Astrocyte (in vitro differentiated cells and primary cell): ENCODE results near the gene LUC7L3. TPM values are rescaled to one million over a fixed set of nuclear protein-coding genes. Genes with fewer than 3 reads are reported as not detected.
"Not testable (repeated sequence)": the region's sequence is repeated elsewhere in the genome, so short reads cannot be mapped to it uniquely, and the experiment has no call there.

Experiments used
- DNase-seq: peaks from one replicate; pipeline ENCODE4 v3.0.0-alpha.2; 2010; ENCODE audit warnings: low read depth
- FAIRE-seq: peaks from 2 replicates; lab custom pipeline; 2011; peaks lifted over from hg19 to GRCh38; lab: Jason Lieb, UNC
- H2AFZ ChIP-seq: 2 replicates; pipeline ENCODE4 v1.6.0; 2012; ENCODE audit warnings: low read depth, low read length, inconsistent platforms
- H3K27ac ChIP-seq: 2 replicates; pipeline ENCODE4 v1.5.1; 2011; ENCODE audit warnings: low read depth, low read length, inconsistent platforms
- H3K27me3 ChIP-seq: 2 replicates; pipeline ENCODE4 v1.6.0; 2011; ENCODE audit warnings: low read length, inconsistent platforms; ENCODE audit not compliant: insufficient read depth
- H3K36me3 ChIP-seq: 2 replicates; pipeline ENCODE4 v1.5.1; 2011; ENCODE audit warnings: low read length, inconsistent platforms; ENCODE audit not compliant: insufficient read depth
- H3K4me1 ChIP-seq: 2 replicates; pipeline ENCODE4 v1.5.1; 2011; ENCODE audit warnings: low read length, inconsistent platforms; ENCODE audit not compliant: insufficient read depth
- H3K4me2 ChIP-seq: 2 replicates; pipeline ENCODE4 v1.6.0; 2012; ENCODE audit warnings: low read length, inconsistent platforms
- H3K4me3 ChIP-seq: 2 replicates; pipeline ENCODE4 v1.5.1; 2011; ENCODE audit warnings: low read depth, mild to moderate bottlenecking, low read length, inconsistent platforms; ENCODE audit not compliant: insufficient read depth
- H3K79me2 ChIP-seq: 2 replicates; pipeline ENCODE4 v1.6.0; 2012; ENCODE audit warnings: mild to moderate bottlenecking, low read length, inconsistent platforms; ENCODE audit not compliant: insufficient read depth
- H3K9ac ChIP-seq: 2 replicates; pipeline ENCODE4 v1.6.0; 2012; ENCODE audit warnings: mild to moderate bottlenecking, low read length, inconsistent platforms
- H3K9me3 ChIP-seq: 2 replicates; pipeline ENCODE4 v1.5.1; 2012; ENCODE audit warnings: low read depth, mild to moderate bottlenecking, low read length, inconsistent platforms; ENCODE audit not compliant: insufficient read depth
- H4K20me1 ChIP-seq: 2 replicates; pipeline ENCODE4 v1.6.0; 2012; ENCODE audit warnings: low read length, inconsistent platforms; ENCODE audit not compliant: insufficient read depth
- H3K27ac Mint-ChIP-seq: one replicate; pipeline ENCODE4 v1.8.0; 2021; ENCODE audit warnings: mild to moderate bottlenecking, mixed read lengths; ENCODE audit not compliant: unreplicated experiment
- H3K27me3 Mint-ChIP-seq: one replicate; pipeline ENCODE4 v1.8.0; 2021; ENCODE audit warnings: low read depth, mixed read lengths; ENCODE audit not compliant: unreplicated experiment
- H3K36me3 Mint-ChIP-seq: one replicate; pipeline ENCODE4 v1.8.0; 2021; ENCODE audit warnings: low read depth, mixed read lengths; ENCODE audit not compliant: unreplicated experiment
- H3K4me1 Mint-ChIP-seq: one replicate; pipeline ENCODE4 v1.8.0; 2021; ENCODE audit warnings: low read depth, mixed read lengths; ENCODE audit not compliant: unreplicated experiment
- H3K4me3 Mint-ChIP-seq: one replicate; pipeline ENCODE4 v1.8.0; 2021; ENCODE audit warnings: mild to moderate bottlenecking, moderate library complexity, mixed read lengths; ENCODE audit not compliant: unreplicated experiment
- H3K9me3 Mint-ChIP-seq: one replicate; pipeline ENCODE4 v1.8.0; 2021; ENCODE audit warnings: mild to moderate bottlenecking, mixed read lengths; ENCODE audit not compliant: unreplicated experiment
- CTCF ChIP-seq: IDR thresholded peaks from 2 replicates; pipeline ENCODE4 v1.5.1; 2011; ENCODE audit warnings: low read depth, mild to moderate bottlenecking, inconsistent platforms, low read length, moderate library complexity; ENCODE audit not compliant: insufficient read depth
- EZH2 ChIP-seq: IDR thresholded peaks from 2 replicates; pipeline ENCODE4 v1.6.1; 2012; ENCODE audit warnings: mild to moderate bottlenecking, low read length, inconsistent platforms; ENCODE audit not compliant: insufficient read depth
- total RNA-seq: library from RNA; stranded (reverse); gene quantifications from 2 replicates; pipeline ENCODE4 v1.2.1, GENCODE V29; 2021

Gene LUC7L3
- total RNA-seq, 1 donor from 2014 or later, result 93.0 TPM

GRCh38 chr17:50679008-50679544 is 40.3 kb upstream of the LUC7L3 start:
- H3K9ac ChIP-seq, result no peak overlapping the region
- H3K27me3 ChIP-seq, result no peaks in the 10 kb centered on the region
- H3K36me3 ChIP-seq, result no peaks in the 10 kb centered on the region
- no peak overlapping the region for H3K27ac Mint-ChIP-seq
- H3K4me1 Mint-ChIP-seq, result peaks cover 4% of the 10 kb centered on the region
- H3K9me3 Mint-ChIP-seq, result no peaks in the 10 kb centered on the region
- H3K4me3 Mint-ChIP-seq, result no peak overlapping the region
- no peak for TF ChIP-seq EZH2
- TF ChIP-seq CTCF, result no peak
- no peaks in the 10 kb centered on the region for H3K36me3 Mint-ChIP-seq
- H3K79me2 ChIP-seq, result no peaks in the 10 kb centered on the region
- no peak overlapping the region for H3K27ac ChIP-seq
- peaks cover 48% of the 10 kb centered on the region for H3K27me3 Mint-ChIP-seq
- no peak overlapping the region for H2AFZ ChIP-seq
- H3K4me3 ChIP-seq, result no peak overlapping the region
- no peak for FAIRE-seq
- no peak for DNase-seq
- H3K4me2 ChIP-seq, result no peak overlapping the region
- peaks cover 5% of the 10 kb centered on the region for H3K4me1 ChIP-seq
- H3K9me3 ChIP-seq, result no peaks in the 10 kb centered on the region
- H4K20me1 ChIP-seq, result no peaks in the 10 kb centered on the region

DNA sequence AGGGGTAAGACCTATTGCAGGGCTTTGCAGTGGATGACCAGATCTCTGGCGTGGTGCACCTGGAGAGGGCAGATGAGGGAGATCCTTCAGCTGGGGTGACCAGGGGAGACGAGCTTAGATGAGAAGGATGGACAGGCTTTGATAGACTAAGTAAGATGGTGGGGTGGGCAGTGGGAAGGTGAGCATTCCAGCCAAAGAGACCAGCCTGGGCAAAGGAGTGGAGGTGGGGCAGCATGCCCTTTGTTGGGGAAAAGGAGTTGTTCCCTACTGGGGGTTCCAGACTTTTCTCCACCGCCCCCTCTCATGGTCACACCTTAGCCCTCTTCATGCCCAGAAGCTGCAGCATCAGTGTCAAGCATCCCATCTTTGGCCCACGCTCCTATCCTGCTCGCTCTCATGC is 39.3 kb upstream of the LUC7L3 start:
- no peak for DNase-seq

DNA sequence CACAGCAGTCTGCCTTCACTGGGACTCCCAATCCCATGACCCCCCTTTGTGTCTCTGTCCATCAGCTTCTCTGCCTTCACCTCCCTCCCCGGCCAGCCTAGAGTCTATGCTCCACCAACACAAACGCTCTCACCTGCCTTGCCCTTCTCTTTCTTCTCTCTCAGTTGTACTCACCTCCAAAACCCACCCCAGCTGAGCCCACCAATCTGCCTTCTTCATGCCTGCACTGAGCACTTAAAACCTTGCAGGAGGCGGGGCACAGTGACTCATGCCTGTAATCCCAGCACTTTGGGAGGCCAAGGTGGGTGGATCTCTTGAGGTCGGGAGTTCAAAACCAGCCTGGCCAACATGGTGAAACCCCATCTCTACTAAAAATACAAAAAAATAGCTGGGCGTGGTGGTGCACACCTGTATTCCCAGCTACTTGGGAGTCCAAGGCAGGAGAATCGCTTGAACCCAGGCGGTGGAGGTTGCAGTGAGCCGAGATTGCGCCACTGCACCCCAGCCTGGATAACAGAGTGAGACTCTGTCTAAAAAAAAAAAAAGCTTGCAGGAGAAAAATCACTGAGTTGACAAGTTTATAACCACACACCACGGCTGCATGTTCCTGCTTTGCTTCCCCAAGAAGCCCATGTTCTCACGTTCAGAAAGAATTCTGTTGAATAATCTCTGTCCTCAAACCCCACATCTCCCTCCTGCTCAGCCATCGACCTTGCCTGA is 38.7 kb upstream of the LUC7L3 start:
- H3K27ac ChIP-seq, H4K20me1 ChIP-seq, H3K4me1 Mint-ChIP-seq, H3K4me3 ChIP-seq, H3K4me1 ChIP-seq, H3K9me3 ChIP-seq, DNase-seq, H3K27ac Mint-ChIP-seq, H3K36me3 Mint-ChIP-seq, H3K27me3 ChIP-seq, H3K79me2 ChIP-seq, H3K9ac ChIP-seq, H3K9me3 Mint-ChIP-seq, H3K36me3 ChIP-seq, FAIRE-seq: not testable (repeated sequence)
- H3K4me3 Mint-ChIP-seq, result peak overlapping the region; percentile 4
- H3K4me2 ChIP-seq, result peak overlapping the region; percentile 40
- H2AFZ ChIP-seq, result peak overlapping the region; percentile 70
- peaks cover 41% of the 10 kb centered on the region for H3K27me3 Mint-ChIP-seq

More for the DNA sequence above, 39.3 kb upstream of the LUC7L3 start:
- H3K9ac ChIP-seq, result no peak overlapping the region
- no peak overlapping the region for H2AFZ ChIP-seq
- Mint-ChIP-seq H3K27me3 (peaks cover 41% of the 10 kb centered on the region), H3K4me3 (peak overlapping the region; percentile 47), H3K27ac (no peak overlapping the region), H3K4me1 (peaks cover 4% of the 10 kb centered on the region), H3K36me3 (no peaks in the 10 kb centered on the region), H3K9me3 (no peaks in the 10 kb centered on the region)
- no peaks in the 10 kb centered on the region for H3K79me2 ChIP-seq
- TF ChIP-seq EZH2, result no peak
- no peak for TF ChIP-seq CTCF
- H3K27me3 ChIP-seq, result no peaks in the 10 kb centered on the region
- FAIRE-seq, result no peak
- no peak overlapping the region for H3K27ac ChIP-seq
- no peak overlapping the region for H3K4me3 ChIP-seq
- no peaks in the 10 kb centered on the region for H3K9me3 ChIP-seq
- H3K4me2 ChIP-seq, result no peak overlapping the region
- H3K4me1 ChIP-seq, result peaks cover 5% of the 10 kb centered on the region
- H3K36me3 ChIP-seq, result no peaks in the 10 kb centered on the region
- H4K20me1 ChIP-seq, result no peaks in the 10 kb centered on the region
